Fibroblast of the aortic adventitia (primary cell): ENCODE data around the gene SUSD2. TPM values are rescaled to one million over a fixed set of nuclear protein-coding genes. Genes with fewer than 3 reads are reported as not detected.
"Not testable (repeated sequence)": the region's sequence is repeated elsewhere in the genome, so short reads cannot be mapped to it uniquely, and the experiment has no call there.

Source experiments
- DNase-seq: peaks from one replicate; pipeline ENCODE4 v3.0.0-alpha.2; 2010; ENCODE audit warnings: low read depth
- H3K4me3 ChIP-seq: 2 replicates; pipeline ENCODE4 v1.5.1; 2011; ENCODE audit warnings: low read depth, mild to moderate bottlenecking, control low read depth, low read length, moderate library complexity
- total RNA-seq: library from RNA; depleted of rRNA; stranded (reverse); fragments of >200 nt; gene quantifications from 2 replicates; pipeline ENCODE4 v1.2.3, GENCODE V29; 2012; ENCODE audit warnings: low replicate concordance
- TF ChIP-seq, protein P1 (sequence below): IDR thresholded peaks from 2 replicates; pipeline ENCODE4 v1.5.1; 2011; ENCODE audit warnings: mild to moderate bottlenecking, low read length, control low read depth, inconsistent platforms; ENCODE audit not compliant: insufficient read depth

SUSD2 gene
- total RNA-seq, 1 donor = 0.99 TPM

DNA sequence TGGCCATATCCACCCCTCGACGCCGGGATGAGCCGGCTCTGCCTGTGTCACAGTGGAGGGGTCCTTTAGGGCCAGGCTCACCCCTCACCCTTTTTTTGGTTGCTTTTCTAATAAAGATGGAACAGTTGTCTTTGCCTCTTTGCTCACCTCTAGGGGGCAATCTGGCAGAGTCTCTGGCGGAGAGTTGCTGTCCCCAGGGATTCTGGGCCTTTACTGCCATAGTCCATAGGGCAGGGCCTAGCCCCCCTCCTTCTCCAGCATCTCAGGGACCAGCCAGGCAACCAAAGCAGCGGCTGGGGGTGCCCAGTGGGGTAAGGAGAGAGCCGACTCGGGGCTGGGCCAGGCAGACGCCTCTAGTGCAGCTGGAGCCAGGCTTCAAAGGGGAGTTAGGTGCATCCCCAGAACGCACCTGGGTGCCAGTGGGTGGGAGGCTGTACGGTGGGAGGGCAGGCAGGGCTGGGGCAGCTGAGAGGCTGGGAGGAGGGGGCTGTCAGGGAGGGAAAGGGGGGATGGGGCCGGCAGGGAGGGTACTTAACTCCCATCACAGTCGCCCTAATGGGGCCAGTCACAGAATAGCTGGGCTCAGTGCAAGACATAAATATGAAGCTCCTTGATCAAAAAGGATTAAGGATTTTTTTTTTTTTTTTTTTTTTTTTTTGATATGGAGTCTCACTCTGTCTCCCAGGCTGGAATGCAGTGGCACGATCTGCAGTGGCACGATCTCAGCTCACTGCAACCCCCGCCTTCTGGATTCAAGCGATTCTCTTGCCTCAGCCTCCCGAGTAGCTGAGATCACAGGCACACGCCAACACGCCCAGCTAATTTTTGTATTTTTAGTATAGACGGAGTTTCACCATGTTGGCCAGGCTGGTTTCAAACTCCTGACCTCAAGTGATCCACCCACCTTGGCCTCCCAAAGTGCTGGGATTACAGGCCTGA, 2.5 kb upstream of the SUSD2 start:
- TF ChIP-seq, protein P1, sequence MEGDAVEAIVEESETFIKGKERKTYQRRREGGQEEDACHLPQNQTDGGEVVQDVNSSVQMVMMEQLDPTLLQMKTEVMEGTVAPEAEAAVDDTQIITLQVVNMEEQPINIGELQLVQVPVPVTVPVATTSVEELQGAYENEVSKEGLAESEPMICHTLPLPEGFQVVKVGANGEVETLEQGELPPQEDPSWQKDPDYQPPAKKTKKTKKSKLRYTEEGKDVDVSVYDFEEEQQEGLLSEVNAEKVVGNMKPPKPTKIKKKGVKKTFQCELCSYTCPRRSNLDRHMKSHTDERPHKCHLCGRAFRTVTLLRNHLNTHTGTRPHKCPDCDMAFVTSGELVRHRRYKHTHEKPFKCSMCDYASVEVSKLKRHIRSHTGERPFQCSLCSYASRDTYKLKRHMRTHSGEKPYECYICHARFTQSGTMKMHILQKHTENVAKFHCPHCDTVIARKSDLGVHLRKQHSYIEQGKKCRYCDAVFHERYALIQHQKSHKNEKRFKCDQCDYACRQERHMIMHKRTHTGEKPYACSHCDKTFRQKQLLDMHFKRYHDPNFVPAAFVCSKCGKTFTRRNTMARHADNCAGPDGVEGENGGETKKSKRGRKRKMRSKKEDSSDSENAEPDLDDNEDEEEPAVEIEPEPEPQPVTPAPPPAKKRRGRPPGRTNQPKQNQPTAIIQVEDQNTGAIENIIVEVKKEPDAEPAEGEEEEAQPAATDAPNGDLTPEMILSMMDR = peak; percentile 29
- no peak for DNase-seq
- no peak overlapping the region for H3K4me3 ChIP-seq

DNA sequence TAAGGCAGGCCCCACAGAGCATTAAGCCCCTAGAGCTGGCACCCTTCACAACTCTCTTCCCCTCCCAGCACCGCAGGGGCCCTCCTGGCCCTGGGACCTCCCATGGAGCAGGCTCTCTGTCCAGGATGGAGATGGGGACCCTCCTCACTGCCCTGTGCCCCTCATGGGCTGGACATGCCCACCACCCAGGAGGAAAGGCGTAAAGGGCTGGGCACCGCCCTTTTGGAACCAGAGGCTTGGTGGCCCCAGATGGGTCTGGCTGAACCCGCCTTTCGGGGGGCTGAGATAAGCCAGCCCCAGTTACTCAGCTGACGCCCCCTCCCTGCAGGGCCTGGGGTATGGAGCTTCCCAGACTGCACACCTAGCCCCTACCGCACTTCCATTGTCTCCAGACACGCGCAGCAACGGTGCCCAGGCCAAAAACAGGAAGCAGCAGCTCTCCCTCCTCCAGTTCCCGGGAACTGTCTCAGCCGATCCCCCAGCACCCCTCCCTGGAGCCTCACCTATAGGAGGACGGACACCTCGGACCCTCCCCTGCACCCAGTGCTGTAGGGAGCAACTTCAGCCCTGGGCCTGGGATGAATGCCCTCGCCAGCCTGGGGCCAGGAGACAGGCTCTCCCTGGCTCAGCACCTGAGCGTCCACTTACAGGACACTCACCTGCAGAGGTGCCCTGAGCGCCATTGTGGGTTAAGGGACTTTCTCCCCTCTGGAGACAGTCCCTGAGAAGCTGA, 1.6 kb upstream of the SUSD2 start:
- no peak for DNase-seq

GRCh38 chr22:24180316-24181087, 785 bp upstream of the SUSD2 start:
- TF ChIP-seq, protein P1 = no peak
- DNase-seq = no peak
- no peak overlapping the region for H3K4me3 ChIP-seq

More for the DNA sequence above, 1.6 kb upstream of the SUSD2 start:
- TF ChIP-seq, protein P1 = no peak
- no peak overlapping the region for H3K4me3 ChIP-seq

GRCh38 chr22:24181996-24182899, 961 bp downstream of the SUSD2 start:
- no peak overlapping the region for H3K4me3 ChIP-seq
- no peak for DNase-seq
- TF ChIP-seq, protein P1 = peak; percentile 17

DNA sequence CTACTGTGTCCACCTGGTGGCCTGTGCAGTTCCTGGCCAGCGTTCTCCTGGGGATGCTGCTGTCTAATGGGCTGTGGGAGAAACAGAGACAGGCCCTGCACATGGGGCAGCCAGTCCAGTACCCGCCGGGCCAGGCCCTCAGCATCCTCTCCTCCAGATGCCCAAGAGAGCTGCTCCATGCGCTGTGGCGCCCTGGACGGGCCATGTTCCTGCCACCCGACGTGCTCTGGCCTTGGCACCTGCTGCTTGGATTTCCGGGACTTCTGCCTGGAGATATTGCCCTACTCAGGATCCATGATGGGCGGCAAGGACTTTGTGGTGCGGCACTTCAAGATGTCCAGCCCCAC, 1.6 kb downstream of the SUSD2 start:
- not testable (repeated sequence) for DNase-seq, H3K4me3 ChIP-seq

GRCh38 chr22:24183321-24184031, 2.2 kb downstream of the SUSD2 start:
- TF ChIP-seq, protein P1 = no peak
- DNase-seq = no peak
- H3K4me3 ChIP-seq = no peak overlapping the region
